Breast epithelium (tissue), 4 donors: ENCODE measurements around the gene TPD52L2. TPM values are rescaled to one million over a fixed set of nuclear protein-coding genes. Genes with fewer than 3 reads are reported as not detected.
"Not testable (repeated sequence)": the region's sequence is repeated elsewhere in the genome, so short reads cannot be mapped to it uniquely, and the experiment has no call there.

Experiments
- DNase-seq, 2 donors: peaks; one replicate each; pipeline ENCODE4 v3.0.0-alpha.2; 2019; ENCODE audit warnings: low spot score in 2 of 2
- H3K27ac ChIP-seq, 2 donors: fragments of 200-600 bp; sonication (generic) in 1 of 2; one replicate each; pipeline ENCODE4 v1.5.1; 2016 to 2019; ENCODE audit warnings: mild to moderate bottlenecking in 1 of 2
- H3K27me3 ChIP-seq, 2 donors: fragments of 200-600 bp; sonication (generic) in 1 of 2; one replicate each; pipeline versions ENCODE4 v1.5.1 to v1.6.0; 2017 to 2019; ENCODE audit warnings: control low read depth in 1 of 2, mild to moderate bottlenecking in 1 of 2
- H3K36me3 ChIP-seq: fragments of 200-600 bp; one replicate; pipeline ENCODE4 v1.5.1; 2019
- H3K4me1 ChIP-seq, 2 donors: fragments of 200-600 bp; sonication (generic); one replicate each; pipeline ENCODE4 v1.5.1; 2016 to 2019; ENCODE audit warnings: control low read depth in 1 of 2
- H3K4me3 ChIP-seq, 3 donors: fragments of 200-600 bp; sonication (generic); 1 replicate in 2 of 3; 2 replicates in 1 of 3; pipeline ENCODE4 v1.5.1; 2016 to 2019; ENCODE audit warnings: mild to moderate bottlenecking in 3 of 3, moderate library complexity in 2 of 3
- H3K9me3 ChIP-seq, 2 donors: fragments of 200-600 bp; sonication (generic) in 1 of 2; one replicate each; pipeline ENCODE4 v1.5.1; 2016 to 2019; ENCODE audit warnings: control low read depth in 1 of 2
- POLR2A ChIP-seq: fragments of 450-650 bp; IDR thresholded peaks from one replicate; pipeline ENCODE4 v1.6.1; 2016; ENCODE audit warnings: antibody characterized with exemption, mild to moderate bottlenecking, moderate library complexity
- POLR2AphosphoS5 ChIP-seq, 3 donors: sonication (generic); formaldehyde crosslinking; IDR thresholded peaks; one replicate each; pipeline ENCODE4 v1.6.1; 2017; ENCODE audit warnings: antibody characterized with exemption in 3 of 3
- intact Hi-C: fragments of 100-400 bp; cut with DNase I; formaldehyde crosslinking; loops from one replicate; pipeline ENCODE4 v1.15.1; 2023; ENCODE audit warnings: low total_unique reads
- total RNA-seq, 3 donors: library from RNA; depleted of rRNA; stranded (reverse); fragments of >200 nt; gene quantifications; one replicate each; pipeline ENCODE4 v1.1.0, GENCODE V29; 2016
- TF ChIP-seq, protein P1 (sequence below), 3 donors: fragments of 450-650 bp; IDR thresholded peaks; one replicate each; pipeline ENCODE4 v1.5.1; 2016 to 2017; ENCODE audit warnings: antibody characterized with exemption in 3 of 3, mild to moderate bottlenecking in 3 of 3, moderate library complexity in 3 of 3

Gene TPD52L2
- total RNA-seq, 3 donors from 2014 or later, result 75.1 to 146 (median 84.2) TPM

DNA sequence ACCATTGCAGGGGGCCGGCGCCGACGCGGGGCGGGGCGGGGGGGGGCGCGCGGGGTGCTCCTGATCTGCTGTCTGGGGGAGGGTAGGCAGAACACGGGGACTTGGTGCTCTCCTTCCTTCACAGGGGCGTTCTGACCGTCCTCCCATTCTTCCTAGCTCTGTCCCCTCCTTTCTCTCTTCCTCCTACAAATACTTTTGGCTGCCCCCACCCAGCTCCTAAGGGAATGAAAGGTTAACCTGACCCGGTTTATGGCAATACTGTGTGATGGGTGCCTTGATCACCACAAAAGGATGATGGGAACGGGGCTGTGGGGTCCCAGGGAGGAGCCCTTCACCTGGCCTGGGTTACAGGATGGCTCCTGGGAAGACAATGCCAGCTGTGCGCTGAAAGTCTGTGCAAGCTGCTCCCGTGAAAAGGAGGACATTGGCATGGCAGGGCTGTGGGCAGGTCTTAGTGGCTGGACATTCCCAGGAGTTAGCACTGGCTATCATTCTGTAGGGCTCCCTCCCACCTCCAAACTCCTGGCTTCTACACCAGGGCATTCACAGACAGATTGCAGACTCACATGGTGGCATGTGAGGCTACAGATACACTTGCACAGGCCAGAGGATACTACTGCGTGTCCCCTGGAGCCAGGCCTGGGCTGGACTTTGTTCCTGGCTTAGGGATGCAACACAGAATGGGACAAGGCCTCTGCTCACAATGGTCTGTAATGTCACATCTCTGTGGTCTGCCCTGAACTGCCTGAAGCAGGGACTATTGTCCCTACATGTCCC is 1.9 kb upstream of the TPD52L2 start:
- TF ChIP-seq POLR2AphosphoS5 (IDR thresholded peaks at IDR 0.05) (no peak), POLR2A (no peak)
- TF ChIP-seq, protein P1, sequence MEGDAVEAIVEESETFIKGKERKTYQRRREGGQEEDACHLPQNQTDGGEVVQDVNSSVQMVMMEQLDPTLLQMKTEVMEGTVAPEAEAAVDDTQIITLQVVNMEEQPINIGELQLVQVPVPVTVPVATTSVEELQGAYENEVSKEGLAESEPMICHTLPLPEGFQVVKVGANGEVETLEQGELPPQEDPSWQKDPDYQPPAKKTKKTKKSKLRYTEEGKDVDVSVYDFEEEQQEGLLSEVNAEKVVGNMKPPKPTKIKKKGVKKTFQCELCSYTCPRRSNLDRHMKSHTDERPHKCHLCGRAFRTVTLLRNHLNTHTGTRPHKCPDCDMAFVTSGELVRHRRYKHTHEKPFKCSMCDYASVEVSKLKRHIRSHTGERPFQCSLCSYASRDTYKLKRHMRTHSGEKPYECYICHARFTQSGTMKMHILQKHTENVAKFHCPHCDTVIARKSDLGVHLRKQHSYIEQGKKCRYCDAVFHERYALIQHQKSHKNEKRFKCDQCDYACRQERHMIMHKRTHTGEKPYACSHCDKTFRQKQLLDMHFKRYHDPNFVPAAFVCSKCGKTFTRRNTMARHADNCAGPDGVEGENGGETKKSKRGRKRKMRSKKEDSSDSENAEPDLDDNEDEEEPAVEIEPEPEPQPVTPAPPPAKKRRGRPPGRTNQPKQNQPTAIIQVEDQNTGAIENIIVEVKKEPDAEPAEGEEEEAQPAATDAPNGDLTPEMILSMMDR (IDR thresholded peaks at IDR 0.05), result no peak
- intact Hi-C loops, result no loop called here
- H3K27ac ChIP-seq, result peak overlapping the region; percentile 95 to 97
- no peak for DNase-seq
- no peaks in the 10 kb centered on the region for H3K9me3 ChIP-seq
- H3K27me3 ChIP-seq, result no peaks in the 10 kb centered on the region
- H3K4me1 ChIP-seq, result peaks cover 5 to 20% of the 10 kb centered on the region in 2 donors
- no peaks in the 10 kb centered on the region for H3K36me3 ChIP-seq
- peak overlapping the region; percentile 88 to 98 (median 95) for H3K4me3 ChIP-seq

- Histone ChIP-seq H3K9me3 (no peaks in the 10 kb centered on the region), H3K4me1 (peaks cover 5 to 12% of the 10 kb centered on the region in 2 donors), H3K36me3 (no peaks in the 10 kb centered on the region), H3K4me3 (peak overlapping the region; percentile 88 to 98 (median 95)), H3K27ac (peak overlapping the region; percentile 95 to 97), H3K27me3 (no peaks in the 10 kb centered on the region)
- intact Hi-C loops, result no loop called here
- DNase-seq, result peak; percentile 77 to 90
- TF ChIP-seq POLR2AphosphoS5 (IDR thresholded peaks at IDR 0.05), result peak; percentile 73 to 85 (median 76)
- no peak for TF ChIP-seq POLR2A
- TF ChIP-seq, protein P1 (IDR thresholded peaks at IDR 0.05), result peak in 2 of 3 donors; percentile 35 to 49
These were observed 1.1 kb upstream of the TPD52L2 start for GRCh38 chr20:63863798-63864544.

GRCh38 chr20:63864545-63864977 is 509 bp upstream of the TPD52L2 start:
- H3K4me3 ChIP-seq, result peak overlapping the region; percentile 88 to 98 (median 95)
- no peaks in the 10 kb centered on the region for H3K9me3 ChIP-seq
- H3K27me3 ChIP-seq, result no peaks in the 10 kb centered on the region
- no peaks in the 10 kb centered on the region for H3K36me3 ChIP-seq
- peaks cover 5 to 12% of the 10 kb centered on the region in 2 donors for H3K4me1 ChIP-seq
- intact Hi-C loops, result no loop called here
- no peak for TF ChIP-seq POLR2A
- TF ChIP-seq, protein P1 (IDR thresholded peaks at IDR 0.05), result no peak
- no peak for TF ChIP-seq POLR2AphosphoS5 (IDR thresholded peaks at IDR 0.05)
- H3K27ac ChIP-seq, result peak overlapping the region; percentile 95 to 97
- DNase-seq, result no peak

DNA sequence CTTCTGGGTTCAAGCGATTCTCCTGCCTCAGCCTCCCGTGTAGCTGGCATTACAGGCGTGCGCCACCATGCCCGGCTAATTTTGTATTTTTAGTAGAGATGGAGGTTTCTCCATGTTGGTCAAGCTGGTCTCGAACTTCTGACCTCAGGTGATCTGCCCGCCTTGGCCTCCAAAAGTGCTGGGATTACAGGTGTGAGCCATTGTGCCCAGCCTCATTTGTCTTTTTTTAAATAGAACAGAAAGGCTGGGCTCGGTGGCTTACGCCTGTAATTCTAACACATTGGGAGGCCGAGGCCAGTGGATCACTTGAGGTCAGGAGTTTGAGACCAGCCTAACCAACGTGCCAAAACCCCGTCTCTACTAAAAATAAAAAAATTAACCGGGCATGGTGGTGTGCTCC is 2.0 kb downstream of the TPD52L2 start:
- H3K4me3 ChIP-seq, H3K27me3 ChIP-seq, H3K9me3 ChIP-seq, DNase-seq, H3K27ac ChIP-seq, H3K36me3 ChIP-seq, intact Hi-C loops: not testable (repeated sequence)
- peaks cover 5 to 12% of the 10 kb centered on the region in 2 donors for H3K4me1 ChIP-seq

DNA sequence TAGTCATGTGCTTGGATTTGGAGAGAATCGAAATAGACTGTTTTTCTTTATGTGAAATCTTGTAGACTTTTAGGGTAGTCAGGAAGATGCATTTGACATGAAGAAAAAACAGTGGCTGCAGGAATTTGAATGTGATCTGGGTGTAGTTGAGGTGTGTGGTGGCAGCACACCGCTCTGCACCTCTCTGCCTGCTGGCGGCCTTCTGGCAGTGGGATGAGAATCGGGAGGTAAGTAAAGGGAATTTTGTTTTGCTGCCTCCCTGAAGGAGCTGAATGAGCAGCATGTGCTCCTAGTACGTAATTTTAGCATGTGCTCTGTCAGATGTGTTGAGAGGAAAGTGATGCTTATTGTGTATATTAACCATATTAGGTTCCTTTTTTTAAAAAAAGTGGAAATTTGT is 3.2 kb downstream of the TPD52L2 start:
- TF ChIP-seq, protein P1 (IDR thresholded peaks at IDR 0.05), result no peak
- no peak for TF ChIP-seq POLR2A
- H3K9me3 ChIP-seq, result no peaks in the 10 kb centered on the region
- no peaks in the 10 kb centered on the region for H3K36me3 ChIP-seq
- intact Hi-C loops, result no loop called here
- no peak for DNase-seq
- H3K4me1 ChIP-seq, result peaks cover 2 to 8% of the 10 kb centered on the region in 2 donors
- H3K4me3 ChIP-seq, result no peak overlapping the region
- no peaks in the 10 kb centered on the region for H3K27me3 ChIP-seq
- no peak overlapping the region for H3K27ac ChIP-seq
